ENCODE data around the gene STRA8.

DNA sequence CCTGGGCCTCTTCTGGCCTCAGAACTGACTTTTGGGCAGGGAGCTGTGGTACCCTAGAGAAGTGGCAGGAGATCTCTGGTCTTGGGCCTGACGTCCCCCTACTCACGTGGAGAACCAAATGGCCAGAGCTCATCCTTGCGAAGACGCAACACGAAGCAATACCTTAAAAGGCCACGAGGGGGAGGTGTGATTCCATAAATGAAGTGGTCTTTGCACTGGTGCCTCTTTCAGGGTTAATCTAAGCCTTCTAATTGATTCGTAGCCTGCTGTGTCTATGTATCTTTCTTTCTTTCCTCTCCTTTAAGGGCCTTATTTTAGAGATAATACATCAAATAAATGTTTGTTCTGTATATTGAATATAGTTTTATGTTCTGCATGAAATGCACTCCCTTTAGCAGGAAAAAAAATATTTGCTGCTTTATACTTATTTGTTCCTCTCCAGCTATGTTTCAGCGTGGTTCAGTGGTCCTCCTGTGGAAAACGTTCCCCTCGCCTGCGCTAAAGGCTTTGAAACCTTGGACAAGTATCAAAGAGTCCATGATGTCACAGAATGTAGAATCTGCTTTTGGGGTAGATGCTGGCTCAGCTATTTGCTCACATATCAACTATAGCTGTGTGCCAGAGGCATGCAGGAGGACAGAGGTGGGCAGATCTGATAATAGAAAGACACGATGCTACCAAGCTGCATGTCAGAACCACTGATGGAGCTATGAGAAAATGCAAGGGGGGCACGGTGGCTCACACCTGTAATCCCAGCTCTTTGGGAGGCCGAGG lies 41.0 kb downstream of the STRA8 start:
- TF ChIP-seq POLR2A (IDR thresholded peaks at IDR 0.05; ENCODE audit: low read depth), result no peak
- TF ChIP-seq, protein P1, sequence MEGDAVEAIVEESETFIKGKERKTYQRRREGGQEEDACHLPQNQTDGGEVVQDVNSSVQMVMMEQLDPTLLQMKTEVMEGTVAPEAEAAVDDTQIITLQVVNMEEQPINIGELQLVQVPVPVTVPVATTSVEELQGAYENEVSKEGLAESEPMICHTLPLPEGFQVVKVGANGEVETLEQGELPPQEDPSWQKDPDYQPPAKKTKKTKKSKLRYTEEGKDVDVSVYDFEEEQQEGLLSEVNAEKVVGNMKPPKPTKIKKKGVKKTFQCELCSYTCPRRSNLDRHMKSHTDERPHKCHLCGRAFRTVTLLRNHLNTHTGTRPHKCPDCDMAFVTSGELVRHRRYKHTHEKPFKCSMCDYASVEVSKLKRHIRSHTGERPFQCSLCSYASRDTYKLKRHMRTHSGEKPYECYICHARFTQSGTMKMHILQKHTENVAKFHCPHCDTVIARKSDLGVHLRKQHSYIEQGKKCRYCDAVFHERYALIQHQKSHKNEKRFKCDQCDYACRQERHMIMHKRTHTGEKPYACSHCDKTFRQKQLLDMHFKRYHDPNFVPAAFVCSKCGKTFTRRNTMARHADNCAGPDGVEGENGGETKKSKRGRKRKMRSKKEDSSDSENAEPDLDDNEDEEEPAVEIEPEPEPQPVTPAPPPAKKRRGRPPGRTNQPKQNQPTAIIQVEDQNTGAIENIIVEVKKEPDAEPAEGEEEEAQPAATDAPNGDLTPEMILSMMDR (IDR thresholded peaks at IDR 0.05), result peak; percentile 75 to 87 (median 82)
- TF ChIP-seq EP300 (IDR thresholded peaks at IDR 0.05), result no peak

Measured in esophagus muscularis mucosa (tissue), 4 donors.